Fibroblast of the aortic adventitia (primary cell): ENCODE measurements around the gene TNS3. TPM values are rescaled to one million over a fixed set of nuclear protein-coding genes. Genes with fewer than 3 reads are reported as not detected.
A peak's percentile ranks its signal among the peaks of the same experiment; 100 is the strongest.

ENCODE experiments used
- DNase-seq: peaks from one replicate; pipeline ENCODE4 v3.0.0-alpha.2; 2010; ENCODE audit warnings: low read depth
- H3K4me3 ChIP-seq: 2 replicates; pipeline ENCODE4 v1.5.1; 2011; ENCODE audit warnings: low read depth, mild to moderate bottlenecking, control low read depth, low read length, moderate library complexity
- total RNA-seq: library from RNA; depleted of rRNA; stranded (reverse); fragments of >200 nt; gene quantifications from 2 replicates; pipeline ENCODE4 v1.2.3, GENCODE V29; 2012; ENCODE audit warnings: low replicate concordance
- TF ChIP-seq, protein P1 (sequence below): IDR thresholded peaks from 2 replicates; pipeline ENCODE4 v1.5.1; 2011; ENCODE audit warnings: mild to moderate bottlenecking, low read length, control low read depth, inconsistent platforms; ENCODE audit not compliant: insufficient read depth

The TNS3 gene
- total RNA-seq, 1 donor, result 28.3 TPM

GRCh38 chr7:47464266-47464665, 117.6 kb downstream of the TNS3 start:
- TF ChIP-seq, protein P1, sequence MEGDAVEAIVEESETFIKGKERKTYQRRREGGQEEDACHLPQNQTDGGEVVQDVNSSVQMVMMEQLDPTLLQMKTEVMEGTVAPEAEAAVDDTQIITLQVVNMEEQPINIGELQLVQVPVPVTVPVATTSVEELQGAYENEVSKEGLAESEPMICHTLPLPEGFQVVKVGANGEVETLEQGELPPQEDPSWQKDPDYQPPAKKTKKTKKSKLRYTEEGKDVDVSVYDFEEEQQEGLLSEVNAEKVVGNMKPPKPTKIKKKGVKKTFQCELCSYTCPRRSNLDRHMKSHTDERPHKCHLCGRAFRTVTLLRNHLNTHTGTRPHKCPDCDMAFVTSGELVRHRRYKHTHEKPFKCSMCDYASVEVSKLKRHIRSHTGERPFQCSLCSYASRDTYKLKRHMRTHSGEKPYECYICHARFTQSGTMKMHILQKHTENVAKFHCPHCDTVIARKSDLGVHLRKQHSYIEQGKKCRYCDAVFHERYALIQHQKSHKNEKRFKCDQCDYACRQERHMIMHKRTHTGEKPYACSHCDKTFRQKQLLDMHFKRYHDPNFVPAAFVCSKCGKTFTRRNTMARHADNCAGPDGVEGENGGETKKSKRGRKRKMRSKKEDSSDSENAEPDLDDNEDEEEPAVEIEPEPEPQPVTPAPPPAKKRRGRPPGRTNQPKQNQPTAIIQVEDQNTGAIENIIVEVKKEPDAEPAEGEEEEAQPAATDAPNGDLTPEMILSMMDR, result no peak
- DNase-seq, result no peak
- no peak overlapping the region for H3K4me3 ChIP-seq

GRCh38 chr7:47461746-47462145, 120.2 kb downstream of the TNS3 start:
- no peak overlapping the region for H3K4me3 ChIP-seq
- no peak for DNase-seq
- TF ChIP-seq, protein P1, result no peak

GRCh38 chr7:47461161-47461560, 120.8 kb downstream of the TNS3 start:
- TF ChIP-seq, protein P1, result no peak

GRCh38 chr7:47460251-47460989, 121.5 kb downstream of the TNS3 start:
- peak; percentile 35 for DNase-seq
- TF ChIP-seq, protein P1, result no peak
- H3K4me3 ChIP-seq, result no peak overlapping the region

More at GRCh38 chr7:47461161-47461560, 120.8 kb downstream of the TNS3 start:
- no peak overlapping the region for H3K4me3 ChIP-seq
- DNase-seq, result peak; percentile 66

- TF ChIP-seq, protein P1, result no peak
- DNase-seq, result no peak
- H3K4me3 ChIP-seq, result no peak overlapping the region
These were observed 123.4 kb downstream of the TNS3 start for GRCh38 chr7:47458486-47458885.

DNA sequence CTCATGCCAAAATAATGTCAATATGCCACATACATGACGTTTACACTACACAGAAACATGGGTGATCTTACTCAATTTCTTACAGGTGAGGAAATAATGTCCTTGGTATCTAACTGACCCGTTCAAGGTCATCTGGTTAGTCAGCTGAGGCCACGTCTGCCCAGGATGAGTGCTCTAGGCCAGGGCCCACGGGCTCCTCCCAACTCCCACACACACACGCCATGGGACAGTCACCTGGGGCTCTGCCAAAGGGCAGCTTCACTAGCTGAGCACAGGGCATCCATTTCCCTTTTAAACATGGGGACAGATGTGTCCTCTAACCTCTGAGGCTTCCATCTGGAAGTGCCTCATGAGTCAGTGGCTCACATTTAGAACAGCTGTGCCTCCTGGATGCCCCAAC, 123.9 kb downstream of the TNS3 start:
- TF ChIP-seq, protein P1, result no peak
- peak; percentile 85 for DNase-seq
- H3K4me3 ChIP-seq, result no peak overlapping the region
